Keratinocyte (primary cell): Measurements from ENCODE around the gene C1QTNF3. TPM values are rescaled to one million over a fixed set of nuclear protein-coding genes. Genes with fewer than 3 reads are reported as not detected.

Experiments used
- DNase-seq: peaks from one replicate; pipeline ENCODE4 v3.0.0-alpha.2; 2011; ENCODE audit warnings: low read depth, missing footprints, low spot score
- FAIRE-seq: peaks from 2 replicates; lab custom pipeline; 2011; peaks lifted over from hg19 to GRCh38; lab: Jason Lieb, UNC
- H2AFZ ChIP-seq: 2 replicates; pipeline ENCODE4 v1.6.0; 2012; ENCODE audit warnings: low read length, control low read depth, inconsistent platforms; ENCODE audit not compliant: control insufficient read depth
- H3K27ac ChIP-seq: 2 replicates; pipeline ENCODE4 v1.5.1; 2011; ENCODE audit warnings: low read length; ENCODE audit not compliant: control insufficient read depth, insufficient read depth
- H3K27me3 ChIP-seq: 3 replicates; pipeline ENCODE4 v1.6.0; 2011; ENCODE audit warnings: low read length; ENCODE audit not compliant: control insufficient read depth, insufficient read depth; ENCODE audit errors: extremely low read depth
- H3K36me3 ChIP-seq, 2 experiments: 2 replicates in 1 of 2; 3 replicates in 1 of 2; pipeline ENCODE4 v1.5.1; 2011; ENCODE audit warnings: low read length in 2 of 2, mild to moderate bottlenecking in 1 of 2; ENCODE audit not compliant: control insufficient read depth in 2 of 2, insufficient read depth in 2 of 2; ENCODE audit errors: extremely low read depth in 1 of 2
- H3K4me1 ChIP-seq: 3 replicates; pipeline ENCODE4 v1.5.1; 2011; ENCODE audit warnings: low read length; ENCODE audit not compliant: control insufficient read depth, insufficient read depth; ENCODE audit errors: extremely low read depth
- H3K4me2 ChIP-seq: 3 replicates; pipeline ENCODE4 v1.6.0; 2011; ENCODE audit warnings: low read depth, low read length; ENCODE audit not compliant: control insufficient read depth, insufficient read depth; ENCODE audit errors: extremely low read depth
- H3K4me3 ChIP-seq, 3 experiments: fragments of 200-600 bp in 1 of 3; sonication (generic) in 1 of 3; 2 replicates in 2 of 3; 3 replicates in 1 of 3; pipeline ENCODE4 v1.5.1; 2011 to 2016; ENCODE audit warnings: low read length in 3 of 3, mild to moderate bottlenecking in 3 of 3, control low read depth in 2 of 3, inconsistent platforms in 1 of 3, low read depth in 1 of 3, mixed read lengths in 1 of 3, mixed run types in 1 of 3, moderate library complexity in 1 of 3; ENCODE audit not compliant: control insufficient read depth in 2 of 3, insufficient read depth in 2 of 3; ENCODE audit errors: extremely low read depth in 1 of 3
- H3K79me2 ChIP-seq: 2 replicates; pipeline ENCODE4 v1.6.0; 2012; ENCODE audit warnings: low read length; ENCODE audit not compliant: control insufficient read depth, insufficient read depth
- H3K9ac ChIP-seq: 3 replicates; pipeline ENCODE4 v1.6.0; 2011; ENCODE audit warnings: low read length; ENCODE audit not compliant: control insufficient read depth, insufficient read depth; ENCODE audit errors: extremely low read depth
- H3K9me1 ChIP-seq: 3 replicates; pipeline ENCODE4 v1.6.0; 2011; ENCODE audit warnings: low read length; ENCODE audit not compliant: control insufficient read depth, insufficient read depth; ENCODE audit errors: extremely low read depth
- H3K9me3 ChIP-seq: 2 replicates; pipeline ENCODE4 v1.5.1; 2012; ENCODE audit warnings: low read depth, low read length; ENCODE audit not compliant: control insufficient read depth
- H4K20me1 ChIP-seq: 3 replicates; pipeline ENCODE4 v1.6.0; 2011; ENCODE audit warnings: low read length; ENCODE audit not compliant: control insufficient read depth, insufficient read depth; ENCODE audit errors: extremely low read depth
- CTCF ChIP-seq, 3 experiments: IDR thresholded peaks in 1 of 3; conservative IDR thresholded peaks in 1 of 3; optimal IDR thresholded peaks in 1 of 3; 2 replicates in 2 of 3; 3 replicates in 1 of 3; pipeline versions ENCODE3 to v1.5.1; 2011; ENCODE audit warnings: low read length in 3 of 3, mild to moderate bottlenecking in 3 of 3, moderate library complexity in 2 of 3, control low read depth in 1 of 3, inconsistent platforms in 1 of 3; ENCODE audit not compliant: insufficient read depth in 2 of 3; ENCODE audit errors: extremely low read depth in 1 of 3
- EZH2 ChIP-seq: IDR thresholded peaks from one replicate; pipeline ENCODE4 v1.6.1; 2012; ENCODE audit warnings: inconsistent platforms, mild to moderate bottlenecking, low read length, moderate library complexity
- dilution Hi-C: fragments of 300-500 bp; cut with MboI; formaldehyde crosslinking; loops from one replicate; pipeline ENCODE4 v1.7.0; 2020; ENCODE audit warnings: low sequenced_read_pairs; ENCODE audit not compliant: extremely low pct_ligation_motif_present
- polyA plus RNA-seq, 5 experiments: library from polyadenylated mRNA; depleted of rRNA in 3 of 5; stranded (reverse) in 3 of 5; stranded (forward) in 1 of 5; unstranded in 1 of 5; fragments of >200 nt; gene quantifications; 1 replicate in 1 of 5; 2 replicates in 3 of 5; 3 replicates in 1 of 5; pipeline versions ENCODE4 v1.2.1 to v1.2.3, GENCODE V29; 2011 to 2012; ENCODE audit warnings: missing spikeins in 2 of 5, low read depth in 1 of 5, low replicate concordance in 1 of 5

The C1QTNF3 gene
- polyA plus RNA-seq, 1 donor (not counting 4 experiments of a cell fraction or from before 2014, with no cell fraction given), result 1.0 TPM

GRCh38 chr5:33999978-34000377, 43.0 kb downstream of the C1QTNF3 start:
- Histone ChIP-seq H3K79me2 (no peaks in the 10 kb centered on the region), H3K9me1 (no peaks in the 10 kb centered on the region), H3K4me1 (no peaks in the 10 kb centered on the region), H3K9me3 (no peaks in the 10 kb centered on the region), H3K27me3 (no peaks in the 10 kb centered on the region), H3K27ac (no peak overlapping the region), H3K4me3 (no peak overlapping the region), H3K4me2 (no peak overlapping the region), H3K9ac (no peak overlapping the region), H3K36me3 (peaks cover 5 to 14% of the 10 kb centered on the region in 2 experiments), H2AFZ (no peak overlapping the region), H4K20me1 (no peaks in the 10 kb centered on the region)
- dilution Hi-C loops, result no loop called here
- no peak for FAIRE-seq
- TF ChIP-seq EZH2 (no peak), CTCF (optimal IDR thresholded peaks at IDR 0.05 in 1 of 3, IDR thresholded peaks at IDR 0.05 in 1 of 3, conservative IDR thresholded peaks at IDR 0.05 in 1 of 3; ENCODE audit: extremely low read depth in 1 of 3, insufficient read depth in 2 of 3, low read length in 3 of 3) (no peak)
- DNase-seq, result no peak

GRCh38 chr5:33997331-33997983, 45.6 kb downstream of the C1QTNF3 start:
- no peaks in the 10 kb centered on the region for H3K79me2 ChIP-seq
- H3K27me3 ChIP-seq, result no peaks in the 10 kb centered on the region
- H2AFZ ChIP-seq, result no peak overlapping the region
- peak; percentile 13 for DNase-seq
- no peaks in the 10 kb centered on the region for H4K20me1 ChIP-seq
- no peak overlapping the region for H3K27ac ChIP-seq
- dilution Hi-C loops, result no loop called here
- FAIRE-seq, result peak; percentile 80
- no peaks in the 10 kb centered on the region for H3K9me3 ChIP-seq
- peaks cover 2 to 4% of the 10 kb centered on the region in 2 experiments for H3K36me3 ChIP-seq
- no peak overlapping the region for H3K4me3 ChIP-seq
- TF ChIP-seq CTCF (optimal IDR thresholded peaks at IDR 0.05 in 1 of 3, IDR thresholded peaks at IDR 0.05 in 1 of 3, conservative IDR thresholded peaks at IDR 0.05 in 1 of 3; ENCODE audit: extremely low read depth in 1 of 3, insufficient read depth in 2 of 3, low read length in 3 of 3) (peak; percentile 57 to 76 (median 70)), EZH2 (no peak)
- H3K9ac ChIP-seq, result no peak overlapping the region
- H3K9me1 ChIP-seq, result no peaks in the 10 kb centered on the region
- no peaks in the 10 kb centered on the region for H3K4me1 ChIP-seq
- H3K4me2 ChIP-seq, result no peak overlapping the region
